Effector CD8-positive, alpha-beta T cell (primary cell): ENCODE measurements around the gene ZSCAN20.
"Not testable (repeated sequence)": the region's sequence is repeated elsewhere in the genome, so short reads cannot be mapped to it uniquely, and the experiment has no call there.

ENCODE experiments used
- DNase-seq: peaks from one replicate; lab custom pipeline; 2025; lab: John Stamatoyannopoulos, UW

ZSCAN20 gene

GRCh38 chr1:33488624-33489023 lies 16.2 kb downstream of the ZSCAN20 start:
- DNase-seq, result no peak

GRCh38 chr1:33494929-33495328 lies 22.5 kb downstream of the ZSCAN20 start:
- DNase-seq, result no peak

- no peak for DNase-seq
These were observed 25.0 kb downstream of the ZSCAN20 start for GRCh38 chr1:33497410-33497809.

GRCh38 chr1:33500547-33500946 lies 28.1 kb downstream of the ZSCAN20 start:
- no peak for DNase-seq

- DNase-seq, result no peak
These were observed 28.9 kb downstream of the ZSCAN20 start for GRCh38 chr1:33501309-33501708.

- DNase-seq, result no peak
These were observed 29.3 kb downstream of the ZSCAN20 start for GRCh38 chr1:33501774-33502173.

GRCh38 chr1:33502726-33503125 lies 30.3 kb downstream of the ZSCAN20 start:
- no peak for DNase-seq

GRCh38 chr1:33503506-33503905 lies 31.1 kb downstream of the ZSCAN20 start:
- no peak for DNase-seq

- DNase-seq, result no peak
These were observed 35.2 kb downstream of the ZSCAN20 start for GRCh38 chr1:33507661-33508060.

GRCh38 chr1:33508151-33508550 lies 35.7 kb downstream of the ZSCAN20 start:
- DNase-seq, result no peak

- DNase-seq, result not testable (repeated sequence)
These were observed 36.8 kb downstream of the ZSCAN20 start for GRCh38 chr1:33509276-33509675.

- no peak for DNase-seq
These were observed 40.0 kb downstream of the ZSCAN20 start for GRCh38 chr1:33512226-33513011.

GRCh38 chr1:33515112-33515511 lies 42.7 kb downstream of the ZSCAN20 start:
- no peak for DNase-seq

- DNase-seq, result no peak
These were observed 43.2 kb downstream of the ZSCAN20 start for GRCh38 chr1:33515607-33516006.

GRCh38 chr1:33516428-33516827 lies 44.0 kb downstream of the ZSCAN20 start:
- DNase-seq, result no peak

GRCh38 chr1:33516891-33517567 lies 44.6 kb downstream of the ZSCAN20 start:
- DNase-seq, result no peak

GRCh38 chr1:33517596-33518250 lies 45.3 kb downstream of the ZSCAN20 start:
- DNase-seq, result no peak

GRCh38 chr1:33519240-33519884 lies 46.9 kb downstream of the ZSCAN20 start:
- DNase-seq, result no peak

- no peak for DNase-seq
These were observed 52.1 kb downstream of the ZSCAN20 start for GRCh38 chr1:33524586-33524985.

- no peak for DNase-seq
These were observed 55.5 kb downstream of the ZSCAN20 start for GRCh38 chr1:33527934-33528333.

- DNase-seq, result no peak
These were observed 57.5 kb downstream of the ZSCAN20 start for GRCh38 chr1:33529957-33530356.

GRCh38 chr1:33532250-33532649 lies 59.8 kb downstream of the ZSCAN20 start:
- no peak for DNase-seq
